ENCODE data around the gene CDHR5. TPM values are rescaled to one million over a fixed set of nuclear protein-coding genes. Genes with fewer than 3 reads are reported as not detected.

The CDHR5 gene
- total RNA-seq, 4 donors from 2014 or later: 0.95 to 1.8 TPM; not detected in 2

GRCh38 chr11:579830-580601 is 44.7 kb downstream of the CDHR5 start:
- no peaks in the 10 kb centered on the region for H3K9me3 ChIP-seq
- no peaks in the 10 kb centered on the region for H3K27me3 ChIP-seq
- ATAC-seq (no peak), DNase-seq (no peak)
- no peak overlapping the region for H3K27ac ChIP-seq
- no peak overlapping the region for H3K4me3 ChIP-seq
- H3K36me3 ChIP-seq: peaks cover 0 to 17% of the 10 kb centered on the region in 2 donors
- peaks cover 39 to 55% of the 10 kb centered on the region in 2 donors for H3K4me1 ChIP-seq
- in situ Hi-C loops (cut with MboI; ENCODE audit: low sequenced_read_pairs in 4 of 4) (no loop called here), intact Hi-C loops (cut with DNase I; ENCODE audit: low total_unique reads) (no loop called here)
- TF ChIP-seq, protein P1, sequence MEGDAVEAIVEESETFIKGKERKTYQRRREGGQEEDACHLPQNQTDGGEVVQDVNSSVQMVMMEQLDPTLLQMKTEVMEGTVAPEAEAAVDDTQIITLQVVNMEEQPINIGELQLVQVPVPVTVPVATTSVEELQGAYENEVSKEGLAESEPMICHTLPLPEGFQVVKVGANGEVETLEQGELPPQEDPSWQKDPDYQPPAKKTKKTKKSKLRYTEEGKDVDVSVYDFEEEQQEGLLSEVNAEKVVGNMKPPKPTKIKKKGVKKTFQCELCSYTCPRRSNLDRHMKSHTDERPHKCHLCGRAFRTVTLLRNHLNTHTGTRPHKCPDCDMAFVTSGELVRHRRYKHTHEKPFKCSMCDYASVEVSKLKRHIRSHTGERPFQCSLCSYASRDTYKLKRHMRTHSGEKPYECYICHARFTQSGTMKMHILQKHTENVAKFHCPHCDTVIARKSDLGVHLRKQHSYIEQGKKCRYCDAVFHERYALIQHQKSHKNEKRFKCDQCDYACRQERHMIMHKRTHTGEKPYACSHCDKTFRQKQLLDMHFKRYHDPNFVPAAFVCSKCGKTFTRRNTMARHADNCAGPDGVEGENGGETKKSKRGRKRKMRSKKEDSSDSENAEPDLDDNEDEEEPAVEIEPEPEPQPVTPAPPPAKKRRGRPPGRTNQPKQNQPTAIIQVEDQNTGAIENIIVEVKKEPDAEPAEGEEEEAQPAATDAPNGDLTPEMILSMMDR (IDR thresholded peaks at IDR 0.05 in 4 of 5, conservative IDR thresholded peaks at IDR 0.05 in 1 of 5): no peak

- DNase-seq: no peak
- ATAC-seq: no peak
- Histone ChIP-seq H3K27ac (peak overlapping the region in 3 of 4 donors; percentile 94 to 99 (median 97)), H3K4me1 (peaks cover 42 to 64% of the 10 kb centered on the region in 2 donors), H3K27me3 (no peaks in the 10 kb centered on the region), H3K4me3 (peak overlapping the region; percentile 73 to 84 (median 76)), H3K9me3 (no peaks in the 10 kb centered on the region), H3K36me3 (peaks cover 0 to 7% of the 10 kb centered on the region in 2 donors)
- TF ChIP-seq, protein P1 (IDR thresholded peaks at IDR 0.05 in 4 of 5, conservative IDR thresholded peaks at IDR 0.05 in 1 of 5): no peak
- TF ChIP-seq POLR2A (IDR thresholded peaks at IDR 0.05): no peak
- intact Hi-C loops (cut with DNase I; ENCODE audit: low total_unique reads) (no loop called here), in situ Hi-C loops (cut with MboI; ENCODE audit: low sequenced_read_pairs in 4 of 4) (no loop called here)
These were observed 46.3 kb downstream of the CDHR5 start for GRCh38 chr11:578276-579035.

DNA sequence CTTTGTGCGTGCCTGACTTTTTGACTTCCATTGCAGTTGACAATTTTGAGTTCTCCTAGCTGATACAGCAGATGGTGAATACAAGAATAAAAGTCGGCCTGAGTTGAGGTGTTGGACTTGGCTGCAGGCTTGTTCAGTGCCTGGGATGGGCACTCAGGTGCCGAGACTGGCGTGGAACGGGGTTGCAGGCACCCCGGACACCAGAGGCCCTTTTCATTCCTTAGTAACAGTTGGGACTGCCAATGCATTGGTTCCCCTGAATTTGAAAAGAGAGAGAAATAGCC is 47.2 kb downstream of the CDHR5 start:
- in situ Hi-C loops (cut with MboI; ENCODE audit: low sequenced_read_pairs in 4 of 4) (no loop called here), intact Hi-C loops (cut with DNase I; ENCODE audit: low total_unique reads) (loop anchor here (1.0 to 2.0 kb wide), 3 partner anchors 35 to 51 kb away; partner anchors contain the start of gene HRAS)
- peak overlapping the region; percentile 94 to 99 (median 96) for H3K27ac ChIP-seq

DNA sequence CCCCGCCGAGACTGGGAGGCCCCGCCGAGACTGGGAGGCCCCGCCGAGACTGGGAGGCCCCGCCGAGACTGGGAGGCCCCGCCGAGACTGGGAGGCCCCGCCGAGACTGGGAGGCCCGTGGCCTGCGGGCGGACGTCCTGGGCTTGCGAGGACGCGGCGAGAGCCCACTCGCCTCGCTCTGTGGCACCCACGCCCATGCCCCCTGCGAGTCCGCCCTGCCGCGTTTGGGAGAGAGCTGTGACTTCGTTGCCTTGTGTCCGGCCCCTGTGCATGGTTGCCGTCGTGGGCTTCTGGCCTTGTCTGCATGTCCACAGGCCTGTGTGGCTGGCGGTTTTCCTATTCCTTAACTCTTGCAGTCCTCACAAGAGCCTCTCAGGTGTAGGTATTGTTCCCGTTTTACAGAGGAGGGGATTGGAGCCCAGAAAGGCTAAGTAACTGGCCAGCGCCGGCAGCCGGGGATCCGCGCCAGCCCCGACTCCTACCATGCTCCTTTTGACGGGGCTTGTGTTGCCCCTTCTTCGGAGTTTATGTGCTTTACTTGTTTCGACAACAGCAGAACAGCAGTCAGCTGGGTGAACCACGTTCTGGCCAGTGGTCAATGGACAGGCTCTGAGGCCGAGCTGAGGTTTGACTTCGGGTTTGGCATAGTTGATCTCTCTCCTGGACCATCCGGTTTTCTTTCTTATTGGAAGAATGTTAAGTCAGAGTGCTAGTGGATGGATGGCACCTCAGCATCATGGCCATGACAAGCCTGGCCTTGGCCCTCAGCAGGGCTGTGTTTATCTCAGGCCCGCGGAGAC is 47.7 kb downstream of the CDHR5 start:
- intact Hi-C loops (cut with DNase I; ENCODE audit: low total_unique reads) (loop anchor here (1.0 to 2.0 kb wide), 5 partner anchors 35 to 118 kb away; partner anchors contain the start of genes DEAF1, HRAS and TMEM80), in situ Hi-C loops (cut with MboI; ENCODE audit: low sequenced_read_pairs in 4 of 4) (no loop called here)
- Histone ChIP-seq H3K27me3 (no peaks in the 10 kb centered on the region), H3K4me1 (peaks cover 42 to 69% of the 10 kb centered on the region in 2 donors), H3K27ac (peak overlapping the region; percentile 94 to 99 (median 96)), H3K4me3 (peak overlapping the region; percentile 73 to 84 (median 76)), H3K36me3 (no peaks in the 10 kb centered on the region), H3K9me3 (no peaks in the 10 kb centered on the region)
- TF ChIP-seq, protein P1 (IDR thresholded peaks at IDR 0.05 in 4 of 5, conservative IDR thresholded peaks at IDR 0.05 in 1 of 5): no peak
- no peak for TF ChIP-seq POLR2A (IDR thresholded peaks at IDR 0.05)
- ATAC-seq (no peak), DNase-seq (no peak)

More for the DNA sequence above, 47.2 kb downstream of the CDHR5 start:
- Histone ChIP-seq H3K4me1 (peaks cover 42 to 72% of the 10 kb centered on the region in 2 donors), H3K27me3 (no peaks in the 10 kb centered on the region), H3K36me3 (no peaks in the 10 kb centered on the region), H3K4me3 (peak overlapping the region; percentile 73 to 84 (median 76)), H3K9me3 (no peaks in the 10 kb centered on the region)
- TF ChIP-seq, protein P1 (IDR thresholded peaks at IDR 0.05 in 4 of 5, conservative IDR thresholded peaks at IDR 0.05 in 1 of 5): no peak
- TF ChIP-seq POLR2A (IDR thresholded peaks at IDR 0.05): no peak
- ATAC-seq (no peak), DNase-seq (no peak)

Data from gastrocnemius medialis (tissue), 4 donors.